Breast epithelium (tissue), 3 donors: Measurements from ENCODE around the gene ZG16B.

Experiments used
- CTCF ChIP-seq, 3 donors: fragments of 450-650 bp; IDR thresholded peaks; one replicate each; pipeline ENCODE4 v1.5.1; 2016 to 2017; ENCODE audit warnings: antibody characterized with exemption in 3 of 3, mild to moderate bottlenecking in 3 of 3, moderate library complexity in 3 of 3
- POLR2AphosphoS5 ChIP-seq, 3 donors: sonication (generic); formaldehyde crosslinking; IDR thresholded peaks; one replicate each; pipeline ENCODE4 v1.6.1; 2017; ENCODE audit warnings: antibody characterized with exemption in 3 of 3

DNA sequence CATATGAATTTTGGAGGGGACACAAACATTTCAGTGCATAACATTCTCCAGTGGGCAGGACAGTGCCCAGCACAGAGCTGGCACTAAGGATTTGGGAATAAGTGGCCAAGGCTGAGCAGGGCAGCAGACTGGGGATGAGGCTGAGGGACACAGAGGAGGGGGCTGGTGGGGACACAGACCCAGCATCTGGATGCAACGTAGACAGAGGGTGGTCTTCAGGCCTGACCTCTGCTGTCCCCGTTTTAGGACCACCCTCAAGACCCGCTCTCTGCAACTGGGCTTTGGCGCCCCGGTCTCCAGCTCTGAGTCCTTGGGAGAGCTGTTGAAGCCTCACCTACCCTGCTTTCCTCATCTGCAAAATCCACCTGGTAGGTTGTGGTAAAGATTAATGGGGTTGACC lies 39.5 kb upstream of the ZG16B start:
- TF ChIP-seq CTCF (IDR thresholded peaks at IDR 0.05) (no peak), POLR2AphosphoS5 (IDR thresholded peaks at IDR 0.05) (no peak)
